PC-9 (cell line): ENCODE measurements around the gene LRMDA. TPM values are rescaled to one million over a fixed set of nuclear protein-coding genes. Genes with fewer than 3 reads are reported as not detected.

Source experiments
- BruUV-seq: library from RNA; stranded (reverse); fragments of 400-500 nt; replicated peaks from 2 replicates; lab custom pipeline; 2021; lab: Mats Ljungman, UMichigan
- CTCF ChIA-PET: fragments of 300-600 bp; sonication (Branson Sonifier 250); formaldehyde crosslinking; loops from one replicate; lab custom pipeline; 2022; ENCODE audit warnings: antibody characterized with exemption; lab: Charles Lee
- POLR2A ChIA-PET: fragments of 300-600 bp; sonication (Branson Sonifier 250); formaldehyde crosslinking; loops from one replicate; lab custom pipeline; 2022; ENCODE audit warnings: antibody characterized with exemption; ENCODE audit not compliant: unreplicated experiment; lab: Charles Lee
- DNase-seq, 2 experiments: peaks; one replicate each; pipeline versions ENCODE4 v3.0.0 to v3.0.0-alpha.2; 2015 to 2022; ENCODE audit warnings: mixed read lengths in 1 of 2
- H2AFZ ChIP-seq: fragments of 200-600 bp; sonication (generic); 2 replicates; pipeline ENCODE4 v1.8.1; 2017; ENCODE audit warnings: antibody characterized with exemption
- H3F3A ChIP-seq: fragments of 200-600 bp; sonication (generic); 2 replicates; pipeline ENCODE4 v1.8.1; 2017; ENCODE audit warnings: antibody characterized with exemption, mild to moderate bottlenecking, low read depth; ENCODE audit not compliant: insufficient read depth
- H3K27ac ChIP-seq: fragments of 200-600 bp; sonication (generic); 2 replicates; pipeline ENCODE4 v1.6.1; 2016; ENCODE audit warnings: mixed run types
- H3K27me3 ChIP-seq: fragments of 200-600 bp; sonication (generic); 2 replicates; pipeline ENCODE4 v1.6.1; 2016; ENCODE audit warnings: low read depth, mixed run types; ENCODE audit not compliant: insufficient read depth
- H3K36me3 ChIP-seq: fragments of 200-600 bp; sonication (generic); 2 replicates; pipeline ENCODE4 v1.6.1; 2016; ENCODE audit warnings: low read depth, mixed run types
- H3K4me1 ChIP-seq: fragments of 200-600 bp; sonication (generic); replicated peaks from 2 replicates; pipeline ENCODE4 v1.6.1; 2016; ENCODE audit warnings: mixed run types; ENCODE audit not compliant: insufficient read depth
- H3K4me2 ChIP-seq: fragments of 200-600 bp; sonication (generic); 2 replicates; pipeline ENCODE4 v1.6.1; 2017; ENCODE audit warnings: mixed run types
- H3K4me3 ChIP-seq: fragments of 200-600 bp; sonication (generic); 2 replicates; pipeline ENCODE4 v1.6.1; 2016; ENCODE audit warnings: mixed run types
- H3K79me2 ChIP-seq: fragments of 200-600 bp; sonication (generic); 2 replicates; pipeline ENCODE4 v1.6.1; 2017; ENCODE audit warnings: low read depth, mixed run types
- H3K9me2 ChIP-seq: fragments of 200-600 bp; sonication (generic); 2 replicates; pipeline ENCODE4 v1.8.1; 2017; ENCODE audit warnings: mild to moderate bottlenecking; ENCODE audit not compliant: insufficient read depth
- H3K9me3 ChIP-seq: fragments of 200-600 bp; sonication (generic); 2 replicates; pipeline ENCODE4 v1.8.1; 2016; ENCODE audit warnings: low read depth; ENCODE audit not compliant: insufficient read depth
- H4K20me1 ChIP-seq: fragments of 200-600 bp; sonication (generic); 2 replicates; pipeline ENCODE4 v1.8.1; 2017; ENCODE audit not compliant: insufficient read depth
- EZH2 ChIP-seq: fragments of 200-600 bp; sonication (generic); IDR thresholded peaks from 2 replicates; pipeline ENCODE4 v1.8.0; 2017; ENCODE audit warnings: antibody characterized with exemption, low read depth
- intact Hi-C: fragments of 100-400 bp; cut with micrococcal nuclease; formaldehyde crosslinking; loops from one replicate; pipeline ENCODE4 v1.10.0; 2022; ENCODE audit not compliant: unreplicated experiment
- total RNA-seq: library from RNA; stranded (reverse); gene quantifications from 2 replicates; pipeline ENCODE4 v1.2.3, GENCODE V29; 2021
- TF ChIP-seq, protein P1 (sequence below): fragments of 200-600 bp; sonication (generic); conservative IDR thresholded peaks from 2 replicates; pipeline ENCODE4 v1.6.1; 2017; ENCODE audit warnings: mixed run types, antibody characterized with exemption, mild to moderate bottlenecking, moderate library complexity

Gene LRMDA
- total RNA-seq, 1 experiment from 2014 or later = not detected

- POLR2A ChIA-PET = no interaction called here
- Histone ChIP-seq H3F3A (no peaks in the 10 kb centered on the region), H3K36me3 (no peaks in the 10 kb centered on the region), H4K20me1 (no peaks in the 10 kb centered on the region), H3K27me3 (no peaks in the 10 kb centered on the region), H3K4me1 (no peaks in the 10 kb centered on the region), H3K79me2 (no peaks in the 10 kb centered on the region), H3K9me2 (no peaks in the 10 kb centered on the region), H3K4me3 (no peak overlapping the region), H3K27ac (no peak overlapping the region), H3K9me3 (no peaks in the 10 kb centered on the region), H3K4me2 (no peak overlapping the region), H2AFZ (no peak overlapping the region)
- TF ChIP-seq, protein P1, sequence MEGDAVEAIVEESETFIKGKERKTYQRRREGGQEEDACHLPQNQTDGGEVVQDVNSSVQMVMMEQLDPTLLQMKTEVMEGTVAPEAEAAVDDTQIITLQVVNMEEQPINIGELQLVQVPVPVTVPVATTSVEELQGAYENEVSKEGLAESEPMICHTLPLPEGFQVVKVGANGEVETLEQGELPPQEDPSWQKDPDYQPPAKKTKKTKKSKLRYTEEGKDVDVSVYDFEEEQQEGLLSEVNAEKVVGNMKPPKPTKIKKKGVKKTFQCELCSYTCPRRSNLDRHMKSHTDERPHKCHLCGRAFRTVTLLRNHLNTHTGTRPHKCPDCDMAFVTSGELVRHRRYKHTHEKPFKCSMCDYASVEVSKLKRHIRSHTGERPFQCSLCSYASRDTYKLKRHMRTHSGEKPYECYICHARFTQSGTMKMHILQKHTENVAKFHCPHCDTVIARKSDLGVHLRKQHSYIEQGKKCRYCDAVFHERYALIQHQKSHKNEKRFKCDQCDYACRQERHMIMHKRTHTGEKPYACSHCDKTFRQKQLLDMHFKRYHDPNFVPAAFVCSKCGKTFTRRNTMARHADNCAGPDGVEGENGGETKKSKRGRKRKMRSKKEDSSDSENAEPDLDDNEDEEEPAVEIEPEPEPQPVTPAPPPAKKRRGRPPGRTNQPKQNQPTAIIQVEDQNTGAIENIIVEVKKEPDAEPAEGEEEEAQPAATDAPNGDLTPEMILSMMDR = no peak
- TF ChIP-seq EZH2 = no peak
- BruUV-seq = no TSS peak
- no peak for DNase-seq
- CTCF ChIA-PET = no interaction called here
- intact Hi-C loops = no loop called here
Measured at GRCh38 chr10:75999001-75999400, 567.6 kb downstream of the LRMDA start.

GRCh38 chr10:75999515-76000209 is 568.2 kb downstream of the LRMDA start:
- H3K4me1 ChIP-seq = no peaks in the 10 kb centered on the region
- ChIA-PET CTCF (no interaction called here), POLR2A (no interaction called here)
- H3K79me2 ChIP-seq = no peaks in the 10 kb centered on the region
- no TSS peak for BruUV-seq
- H3K9me3 ChIP-seq = no peaks in the 10 kb centered on the region
- H3K27ac ChIP-seq = no peak overlapping the region
- no peaks in the 10 kb centered on the region for H3F3A ChIP-seq
- intact Hi-C loops = no loop called here
- no peak overlapping the region for H3K4me3 ChIP-seq
- no peak for TF ChIP-seq EZH2
- TF ChIP-seq, protein P1 = no peak
- H4K20me1 ChIP-seq = no peaks in the 10 kb centered on the region
- no peak overlapping the region for H3K4me2 ChIP-seq
- H3K27me3 ChIP-seq = no peaks in the 10 kb centered on the region
- DNase-seq = no peak
- no peak overlapping the region for H2AFZ ChIP-seq
- no peaks in the 10 kb centered on the region for H3K36me3 ChIP-seq
- no peaks in the 10 kb centered on the region for H3K9me2 ChIP-seq

DNA sequence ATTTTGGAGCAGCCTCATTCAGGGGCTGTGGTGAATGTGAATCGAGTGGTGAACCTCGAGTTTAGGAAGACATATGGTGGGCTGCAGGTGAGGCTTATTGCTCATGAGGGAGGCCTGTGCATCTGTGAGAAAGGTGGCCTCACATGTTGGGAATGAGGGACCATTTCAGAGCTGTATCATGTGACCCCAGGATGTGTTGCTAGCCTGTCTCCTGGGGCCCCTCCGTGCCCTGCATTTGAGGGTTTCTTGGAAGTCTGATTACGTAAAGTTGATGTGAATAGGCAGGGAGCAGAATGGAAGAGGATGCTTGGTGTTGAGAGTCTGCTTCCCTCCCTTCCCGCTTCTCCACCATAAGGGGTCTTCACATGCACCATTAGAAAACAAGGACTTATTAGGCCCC is 569.1 kb downstream of the LRMDA start:
- H3K9me3 ChIP-seq = no peaks in the 10 kb centered on the region
- H4K20me1 ChIP-seq = no peaks in the 10 kb centered on the region
- no peak overlapping the region for H3K4me2 ChIP-seq
- no TSS peak for BruUV-seq
- no peaks in the 10 kb centered on the region for H3F3A ChIP-seq
- ChIA-PET POLR2A (no interaction called here), CTCF (no interaction called here)
- H3K27me3 ChIP-seq = no peaks in the 10 kb centered on the region
- no peaks in the 10 kb centered on the region for H3K9me2 ChIP-seq
- TF ChIP-seq, protein P1 = no peak
- no peak for TF ChIP-seq EZH2
- no peaks in the 10 kb centered on the region for H3K79me2 ChIP-seq
- H3K36me3 ChIP-seq = no peaks in the 10 kb centered on the region
- H3K27ac ChIP-seq = no peak overlapping the region
- DNase-seq = no peak
- intact Hi-C loops = no loop called here
- no peak overlapping the region for H2AFZ ChIP-seq
- H3K4me1 ChIP-seq = no peaks in the 10 kb centered on the region
- H3K4me3 ChIP-seq = no peak overlapping the region
